Vagina (tissue), 2 donors: Measurements from ENCODE around the gene ZNF425.

Experiments used
- CTCF ChIP-seq, 3 experiments: fragments of 450-650 bp in 2 of 3; fragments of 200-600 bp in 1 of 3; sonication (generic) in 1 of 3; IDR thresholded peaks; one replicate each; pipeline ENCODE4 v1.5.1; 2017 to 2019; ENCODE audit warnings: antibody characterized with exemption in 3 of 3, mild to moderate bottlenecking in 2 of 3, moderate library complexity in 2 of 3
- POLR2A ChIP-seq, 2 donors: fragments of 450-650 bp; IDR thresholded peaks; one replicate each; pipeline ENCODE4 v1.6.1; 2017; ENCODE audit warnings: antibody characterized with exemption in 2 of 2, mild to moderate bottlenecking in 2 of 2, moderate library complexity in 2 of 2
- POLR2AphosphoS5 ChIP-seq, 2 donors: sonication (generic); formaldehyde crosslinking; IDR thresholded peaks; one replicate each; pipeline ENCODE4 v1.9.0; 2017; ENCODE audit warnings: antibody characterized with exemption in 2 of 2, mild to moderate bottlenecking in 2 of 2, low read depth in 1 of 2; ENCODE audit not compliant: insufficient read depth in 1 of 2

- TF ChIP-seq CTCF (IDR thresholded peaks at IDR 0.05): no peak
- no peak for TF ChIP-seq POLR2A (IDR thresholded peaks at IDR 0.05)
- TF ChIP-seq POLR2AphosphoS5 (IDR thresholded peaks at IDR 0.05; ENCODE audit: insufficient read depth in 1 of 2, low read depth in 1 of 2): no peak
These were observed 27.9 kb upstream of the ZNF425 start for GRCh38 chr7:149154056-149154455.
